ENCODE data around the gene GAL.

Gene GAL

DNA sequence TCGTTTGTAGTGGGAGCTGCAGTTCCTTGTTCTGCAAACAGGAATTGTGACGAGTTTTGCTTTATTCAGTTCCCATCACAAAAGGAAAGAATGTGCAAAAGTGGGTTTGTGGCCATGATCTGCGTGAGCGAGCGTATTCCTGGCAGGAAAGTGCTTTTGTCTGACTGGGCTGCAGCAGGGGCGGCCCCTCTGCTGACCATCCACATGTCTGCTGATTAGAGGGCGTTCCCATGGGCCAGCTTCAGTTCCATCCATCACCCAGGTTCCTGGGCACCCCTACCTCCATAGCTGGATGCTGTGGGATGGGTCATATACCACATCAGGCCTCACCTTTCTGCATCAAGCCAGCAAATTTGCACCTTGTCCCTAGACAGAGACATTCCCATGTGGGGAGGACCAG, 28.9 kb upstream of the GAL start:
- Histone ChIP-seq H4K8ac (ENCODE audit: low read depth, low read length) (no peak overlapping the region), H3K18ac (ENCODE audit: low read length) (no peak overlapping the region), H3K4ac (ENCODE audit: low read length) (no peak overlapping the region), H2BK12ac (ENCODE audit: low read length) (no peak overlapping the region), H3K4me3 (ENCODE audit: low read length in 2 of 2) (peak overlapping the region in 1 of 2 donors; percentile 18), H3K14ac (ENCODE audit: low read length) (no peak overlapping the region), H3K36me3 (replicated peaks in 1 of 2; ENCODE audit: control insufficient read depth in 2 of 2, insufficient read depth in 2 of 2, low read length in 2 of 2) (no peaks in the 10 kb centered on the region), H3K4me2 (ENCODE audit: insufficient read depth, low read length, poor library complexity, severe bottlenecking) (no peak overlapping the region), H3K27me3 (ENCODE audit: control insufficient read depth in 3 of 3, insufficient read depth in 3 of 3, low read depth in 1 of 3, low read length in 3 of 3) (peaks cover 0 to 16% (median 0%) of the 10 kb centered on the region in 3 experiments), H4K91ac (ENCODE audit: low read depth, low read length, poor library complexity) (no peak overlapping the region), H3K79me1 (ENCODE audit: low read depth, low read length) (no peaks in the 10 kb centered on the region), H3K9ac (ENCODE audit: low read depth, low read length, poor library complexity) (no peak overlapping the region), H2BK120ac (ENCODE audit: low read depth, low read length) (no peak overlapping the region), H2AFZ (ENCODE audit: low read length) (no peak overlapping the region), H3K27ac (replicated peaks; ENCODE audit: low read length) (no peak overlapping the region), H3K9me3 (replicated peaks in 1 of 2; ENCODE audit: control insufficient read depth in 2 of 2, insufficient read depth in 1 of 2, low read depth in 1 of 2, low read length in 2 of 2) (peaks cover 5 to 7% of the 10 kb centered on the region in 2 donors), H2BK15ac (ENCODE audit: low read length) (no peak overlapping the region), H3K23ac (ENCODE audit: low read depth, low read length, poor library complexity) (no peak overlapping the region), H3K4me1 (ENCODE audit: control insufficient read depth in 2 of 2, insufficient read depth in 1 of 2, low read depth in 1 of 2, low read length in 2 of 2) (peaks cover 0 to 3% of the 10 kb centered on the region in 2 donors), H2AK5ac (ENCODE audit: low read depth, low read length) (no peak overlapping the region), H2BK5ac (ENCODE audit: low read length) (no peak overlapping the region)
- no CpG with 5 or more reads among the region's 7 CpGs for WGBS, 2 donors (ENCODE audit: extremely low coverage in 2 of 2, insufficient read length in 2 of 2, insufficient replicate concordance in 1 of 2)
- DNase-seq (ENCODE audit: low spot score) = no peak

DNA sequence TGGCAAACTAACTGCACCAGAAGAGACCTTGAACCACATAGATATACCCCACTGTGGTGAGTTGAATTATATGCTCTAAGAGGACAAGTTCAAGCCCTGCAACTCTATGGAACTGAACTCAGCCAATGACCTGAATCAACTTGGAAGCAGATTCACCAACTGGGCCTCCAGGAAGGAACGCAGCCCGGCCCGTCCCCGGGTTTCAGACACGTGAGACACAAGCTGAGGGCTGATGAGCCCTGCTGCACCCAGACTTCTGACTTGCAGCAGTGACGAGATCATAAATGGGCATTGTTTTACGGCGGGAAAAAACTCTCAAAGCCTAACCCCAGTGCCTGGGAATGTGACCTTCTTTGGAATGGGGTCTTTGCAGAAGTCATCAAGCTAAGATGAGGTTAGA, 28.5 kb upstream of the GAL start:
- Histone ChIP-seq H3K4me3 (ENCODE audit: low read length in 2 of 2) (no peak overlapping the region), H3K23ac (ENCODE audit: low read depth, low read length, poor library complexity) (no peak overlapping the region), H2BK12ac (ENCODE audit: low read length) (no peak overlapping the region), H3K36me3 (replicated peaks in 1 of 2; ENCODE audit: control insufficient read depth in 2 of 2, insufficient read depth in 2 of 2, low read length in 2 of 2) (no peaks in the 10 kb centered on the region), H3K9me3 (replicated peaks in 1 of 2; ENCODE audit: control insufficient read depth in 2 of 2, insufficient read depth in 1 of 2, low read depth in 1 of 2, low read length in 2 of 2) (peaks cover 5 to 7% of the 10 kb centered on the region in 2 donors), H3K79me1 (ENCODE audit: low read depth, low read length) (no peaks in the 10 kb centered on the region), H3K4ac (ENCODE audit: low read length) (no peak overlapping the region), H4K8ac (ENCODE audit: low read depth, low read length) (no peak overlapping the region), H4K91ac (ENCODE audit: low read depth, low read length, poor library complexity) (no peak overlapping the region), H3K18ac (ENCODE audit: low read length) (no peak overlapping the region), H3K4me2 (ENCODE audit: insufficient read depth, low read length, poor library complexity, severe bottlenecking) (no peak overlapping the region), H3K14ac (ENCODE audit: low read length) (no peak overlapping the region), H3K9ac (ENCODE audit: low read depth, low read length, poor library complexity) (no peak overlapping the region), H2AK5ac (ENCODE audit: low read depth, low read length) (no peak overlapping the region), H3K27me3 (ENCODE audit: control insufficient read depth in 3 of 3, insufficient read depth in 3 of 3, low read depth in 1 of 3, low read length in 3 of 3) (peaks cover 0 to 16% (median 0%) of the 10 kb centered on the region in 3 experiments), H2AFZ (ENCODE audit: low read length) (no peak overlapping the region), H2BK15ac (ENCODE audit: low read length) (no peak overlapping the region), H2BK5ac (ENCODE audit: low read length) (no peak overlapping the region), H2BK120ac (ENCODE audit: low read depth, low read length) (no peak overlapping the region), H3K4me1 (ENCODE audit: control insufficient read depth in 2 of 2, insufficient read depth in 1 of 2, low read depth in 1 of 2, low read length in 2 of 2) (peaks cover 0 to 3% of the 10 kb centered on the region in 2 donors), H3K27ac (replicated peaks; ENCODE audit: low read length) (no peak overlapping the region)
- WGBS, 2 donors (ENCODE audit: extremely low coverage in 2 of 2, insufficient read length in 2 of 2, insufficient replicate concordance in 1 of 2) = no CpG with 5 or more reads among the region's 8 CpGs
- DNase-seq (ENCODE audit: low spot score) = no peak

DNA sequence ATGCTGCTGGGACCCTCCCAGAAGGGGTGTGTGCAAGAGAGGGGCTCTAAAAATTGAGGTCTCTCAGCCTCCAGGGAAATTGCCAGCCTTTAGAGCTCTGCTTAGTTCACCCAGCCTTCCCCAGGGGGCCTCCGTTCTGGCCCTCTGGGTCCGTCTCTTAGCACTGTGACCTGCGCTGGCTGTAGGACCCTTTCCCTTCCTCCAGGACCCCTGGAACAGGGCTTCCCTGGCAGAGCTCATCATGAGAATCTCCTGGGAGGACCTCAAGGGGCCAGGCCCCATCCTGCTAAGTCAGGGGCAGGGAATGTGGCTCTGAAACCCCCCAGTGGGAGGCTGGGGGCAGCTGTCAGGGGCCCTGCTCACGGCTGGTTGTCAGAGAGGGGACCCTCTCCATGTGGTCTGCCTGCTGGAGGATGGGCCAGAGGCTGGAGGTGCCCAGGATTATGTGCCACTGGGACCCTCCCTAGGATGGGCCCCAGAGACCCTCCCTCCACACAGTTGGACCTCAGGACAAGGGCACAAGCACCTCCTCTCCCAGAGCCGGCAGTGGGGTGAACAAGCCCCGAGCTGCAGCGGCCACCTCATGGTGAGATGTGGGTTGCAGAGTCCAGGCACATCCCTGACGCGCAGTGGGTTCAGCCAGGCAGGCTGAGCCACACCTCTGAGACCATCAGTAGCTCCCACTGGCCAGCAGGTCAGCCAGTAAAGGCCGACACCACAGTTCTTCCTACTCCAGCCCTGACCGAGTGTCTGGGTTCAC, 27.1 kb upstream of the GAL start:
- H2BK120ac ChIP-seq (ENCODE audit: low read depth, low read length) = no peak overlapping the region
- H3K27me3 ChIP-seq (ENCODE audit: control insufficient read depth in 3 of 3, insufficient read depth in 3 of 3, low read depth in 1 of 3, low read length in 3 of 3) = peaks cover 0 to 13% (median 0%) of the 10 kb centered on the region in 3 experiments
- no CpG with 5 or more reads among the region's 11 CpGs for WGBS, 2 donors (ENCODE audit: extremely low coverage in 2 of 2, insufficient read length in 2 of 2, insufficient replicate concordance in 1 of 2)

DNA sequence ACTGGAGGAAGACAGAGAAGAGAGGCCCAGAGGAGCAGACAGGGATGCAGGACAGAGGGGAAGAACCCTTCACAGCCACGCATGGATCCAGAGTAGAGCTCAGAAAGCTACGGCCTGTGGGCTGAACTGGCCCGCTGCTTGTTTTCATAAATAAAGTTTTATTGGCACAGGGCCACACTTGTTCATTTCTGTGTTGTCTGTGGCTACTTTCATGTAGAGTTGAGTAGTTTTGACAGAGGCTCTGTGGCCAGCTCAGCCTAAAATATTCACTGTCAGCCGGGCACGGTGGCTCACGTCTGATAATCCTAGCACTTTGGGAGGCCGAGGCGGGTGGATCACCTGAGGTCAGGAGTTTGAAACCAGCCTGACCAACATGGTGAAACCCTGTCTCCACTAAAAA, 26.2 kb upstream of the GAL start:
- peaks cover 6 to 7% of the 10 kb centered on the region in 2 donors for H3K9me3 ChIP-seq (replicated peaks in 1 of 2; ENCODE audit: control insufficient read depth in 2 of 2, insufficient read depth in 1 of 2, low read depth in 1 of 2, low read length in 2 of 2)
- no peak for DNase-seq (ENCODE audit: low spot score)
- H3K27me3 ChIP-seq (ENCODE audit: control insufficient read depth in 3 of 3, insufficient read depth in 3 of 3, low read depth in 1 of 3, low read length in 3 of 3) = peaks cover 0 to 13% (median 0%) of the 10 kb centered on the region in 3 experiments
- H3K27ac ChIP-seq (replicated peaks; ENCODE audit: low read length) = no peak overlapping the region
- H2AK5ac ChIP-seq (ENCODE audit: low read depth, low read length) = no peak overlapping the region
- H2AFZ ChIP-seq (ENCODE audit: low read length) = no peak overlapping the region
- H3K36me3 ChIP-seq (replicated peaks in 1 of 2; ENCODE audit: control insufficient read depth in 2 of 2, insufficient read depth in 2 of 2, low read length in 2 of 2) = no peaks in the 10 kb centered on the region
- H4K91ac ChIP-seq (ENCODE audit: low read depth, low read length, poor library complexity) = no peak overlapping the region
- H3K4me3 ChIP-seq (ENCODE audit: low read length in 2 of 2) = no peak overlapping the region
- H4K8ac ChIP-seq (ENCODE audit: low read depth, low read length) = no peak overlapping the region
- no peak overlapping the region for H3K4me2 ChIP-seq (ENCODE audit: insufficient read depth, low read length, poor library complexity, severe bottlenecking)
- no peak overlapping the region for H2BK15ac ChIP-seq (ENCODE audit: low read length)
- H2BK5ac ChIP-seq (ENCODE audit: low read length) = no peak overlapping the region
- H3K4me1 ChIP-seq (ENCODE audit: control insufficient read depth in 2 of 2, insufficient read depth in 1 of 2, low read depth in 1 of 2, low read length in 2 of 2) = no peaks in the 10 kb centered on the region
- no CpG with 5 or more reads among the region's 8 CpGs for WGBS, 2 donors (ENCODE audit: extremely low coverage in 2 of 2, insufficient read length in 2 of 2, insufficient replicate concordance in 1 of 2)
- no peak overlapping the region for H3K18ac ChIP-seq (ENCODE audit: low read length)
- H3K79me1 ChIP-seq (ENCODE audit: low read depth, low read length) = no peaks in the 10 kb centered on the region
- H3K9ac ChIP-seq (ENCODE audit: low read depth, low read length, poor library complexity) = no peak overlapping the region
- H3K14ac ChIP-seq (ENCODE audit: low read length) = no peak overlapping the region
- H3K4ac ChIP-seq (ENCODE audit: low read length) = no peak overlapping the region
- H3K23ac ChIP-seq (ENCODE audit: low read depth, low read length, poor library complexity) = no peak overlapping the region
- H2BK12ac ChIP-seq (ENCODE audit: low read length) = no peak overlapping the region
- no peak overlapping the region for H2BK120ac ChIP-seq (ENCODE audit: low read depth, low read length)

More for the DNA sequence above, 27.1 kb upstream of the GAL start:
- H3K23ac ChIP-seq (ENCODE audit: low read depth, low read length, poor library complexity) = peak overlapping the region; percentile 25
- no peak overlapping the region for H2BK5ac ChIP-seq (ENCODE audit: low read length)
- no peak overlapping the region for H2BK12ac ChIP-seq (ENCODE audit: low read length)
- no peak overlapping the region for H2BK15ac ChIP-seq (ENCODE audit: low read length)
- H4K8ac ChIP-seq (ENCODE audit: low read depth, low read length) = no peak overlapping the region
- no peaks in the 10 kb centered on the region for H3K36me3 ChIP-seq (replicated peaks in 1 of 2; ENCODE audit: control insufficient read depth in 2 of 2, insufficient read depth in 2 of 2, low read length in 2 of 2)
- peak overlapping the region; percentile 23 for H2AK5ac ChIP-seq (ENCODE audit: low read depth, low read length)
- H3K4ac ChIP-seq (ENCODE audit: low read length) = no peak overlapping the region
- no peak overlapping the region for H3K27ac ChIP-seq (replicated peaks; ENCODE audit: low read length)
- H3K18ac ChIP-seq (ENCODE audit: low read length) = peak overlapping the region; percentile 72
- H3K4me1 ChIP-seq (ENCODE audit: control insufficient read depth in 2 of 2, insufficient read depth in 1 of 2, low read depth in 1 of 2, low read length in 2 of 2) = no peaks in the 10 kb centered on the region
- no peak overlapping the region for H3K9ac ChIP-seq (ENCODE audit: low read depth, low read length, poor library complexity)
- peaks cover 5 to 7% of the 10 kb centered on the region in 2 donors for H3K9me3 ChIP-seq (replicated peaks in 1 of 2; ENCODE audit: control insufficient read depth in 2 of 2, insufficient read depth in 1 of 2, low read depth in 1 of 2, low read length in 2 of 2)
- H3K79me1 ChIP-seq (ENCODE audit: low read depth, low read length) = no peaks in the 10 kb centered on the region
- DNase-seq (ENCODE audit: low spot score) = no peak
- no peak overlapping the region for H3K14ac ChIP-seq (ENCODE audit: low read length)
- H3K4me2 ChIP-seq (ENCODE audit: insufficient read depth, low read length, poor library complexity, severe bottlenecking) = no peak overlapping the region
- no peak overlapping the region for H2AFZ ChIP-seq (ENCODE audit: low read length)
- no peak overlapping the region for H4K91ac ChIP-seq (ENCODE audit: low read depth, low read length, poor library complexity)
- H3K4me3 ChIP-seq (ENCODE audit: low read length in 2 of 2) = no peak overlapping the region
